ENCODE data around the gene HOXD12.

Gene HOXD12

GRCh38 chr2:176081376-176081836 lies 18.2 kb upstream of the HOXD12 start:
- no peak for DNase-seq (ENCODE audit: low spot score)

DNA sequence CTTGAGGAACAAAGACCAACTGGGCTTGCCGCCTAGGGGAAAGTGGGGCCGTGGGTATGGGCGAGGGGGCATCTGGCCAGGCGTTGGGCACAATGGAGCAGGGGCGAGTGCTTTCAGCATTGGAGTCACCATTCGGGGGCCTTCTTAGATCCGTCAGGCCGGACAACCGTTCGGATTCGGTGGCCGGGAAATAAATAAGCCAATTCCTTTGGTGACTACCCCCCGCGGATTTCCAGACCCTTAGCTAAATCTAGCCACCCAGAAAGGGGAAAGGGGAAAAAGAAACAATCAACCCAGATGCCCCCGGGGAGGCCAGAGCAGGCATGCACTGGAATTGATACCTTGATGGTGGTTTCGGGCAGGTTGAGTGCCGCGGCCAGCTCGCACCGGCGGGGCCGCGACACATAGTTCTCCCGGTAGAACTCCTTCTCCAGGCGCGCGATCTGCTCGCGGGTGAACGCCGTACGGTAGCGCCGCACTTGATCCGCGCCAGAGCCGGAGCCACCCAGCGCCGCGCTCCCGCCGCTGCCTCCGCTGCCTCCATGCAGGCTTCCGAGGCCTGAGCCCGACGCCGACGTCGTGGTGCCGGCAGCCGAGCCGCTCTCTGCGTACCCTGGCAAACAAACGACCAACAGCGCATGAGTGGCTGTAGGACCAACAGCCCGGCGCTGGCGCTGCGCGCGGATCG lies 17.6 kb upstream of the HOXD12 start:
- no peak for DNase-seq (ENCODE audit: low spot score)

DNA sequence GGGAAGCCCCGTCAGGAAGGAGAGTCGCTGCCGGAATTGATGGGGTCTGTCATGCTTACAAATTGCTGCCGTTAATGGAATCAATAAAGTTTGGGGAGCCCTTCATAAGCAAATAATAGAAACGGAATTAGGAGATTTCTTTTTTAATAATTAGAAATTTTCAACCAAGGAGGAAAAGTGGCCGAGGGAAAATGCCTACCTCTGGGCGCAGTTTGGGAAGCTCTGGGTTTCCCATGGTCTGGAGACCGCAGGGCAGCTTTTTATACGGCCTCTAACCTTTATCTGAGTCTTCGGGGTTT lies 17.1 kb upstream of the HOXD12 start:
- no peak for DNase-seq (ENCODE audit: low spot score)

DNA sequence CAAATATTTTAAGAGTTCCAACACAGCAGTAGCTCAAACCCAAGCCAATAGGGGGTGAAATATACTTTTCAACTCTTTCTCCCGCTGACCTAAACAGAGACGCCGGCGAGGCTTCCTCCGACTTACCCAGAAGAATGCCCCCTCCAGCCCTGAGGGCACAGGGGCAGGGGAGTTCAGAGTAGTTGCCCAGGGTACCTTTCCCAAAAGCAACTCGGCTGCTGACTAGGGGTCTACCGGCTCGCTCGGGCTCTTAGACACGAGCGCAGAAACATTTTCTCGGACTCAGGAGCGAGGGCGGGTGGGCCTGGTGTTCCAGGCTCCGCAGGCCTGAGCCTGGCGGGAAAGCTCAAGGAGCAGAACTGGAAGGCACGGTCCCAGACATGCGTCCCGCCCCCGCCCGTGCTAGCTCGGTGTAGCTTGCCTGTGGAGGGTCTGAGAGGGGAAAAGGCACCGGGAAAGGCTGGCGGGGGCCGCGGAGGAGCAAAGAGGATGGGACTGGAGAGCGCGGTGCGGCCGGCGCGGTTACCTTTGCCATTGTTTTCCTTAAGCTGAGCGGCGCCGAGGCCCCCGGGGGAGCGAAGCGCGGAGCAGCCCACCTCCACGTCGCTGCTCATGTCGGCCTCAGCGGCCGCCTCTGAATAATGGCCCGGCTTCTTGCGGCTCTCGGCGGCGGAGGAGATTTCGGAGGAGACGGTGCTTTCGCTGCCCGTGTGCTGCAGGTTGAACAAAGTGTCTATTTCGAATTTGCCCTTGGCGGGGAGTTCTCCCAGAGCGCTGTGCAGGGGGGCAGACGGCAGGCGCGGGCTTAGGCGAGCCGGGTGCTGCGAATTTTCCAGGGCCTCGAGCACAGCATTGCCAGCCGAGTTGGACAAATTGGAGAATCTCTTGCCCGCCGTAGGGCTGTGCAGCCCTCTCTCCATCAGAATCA lies 16.5 kb upstream of the HOXD12 start:
- DNase-seq (ENCODE audit: low spot score) = no peak

DNA sequence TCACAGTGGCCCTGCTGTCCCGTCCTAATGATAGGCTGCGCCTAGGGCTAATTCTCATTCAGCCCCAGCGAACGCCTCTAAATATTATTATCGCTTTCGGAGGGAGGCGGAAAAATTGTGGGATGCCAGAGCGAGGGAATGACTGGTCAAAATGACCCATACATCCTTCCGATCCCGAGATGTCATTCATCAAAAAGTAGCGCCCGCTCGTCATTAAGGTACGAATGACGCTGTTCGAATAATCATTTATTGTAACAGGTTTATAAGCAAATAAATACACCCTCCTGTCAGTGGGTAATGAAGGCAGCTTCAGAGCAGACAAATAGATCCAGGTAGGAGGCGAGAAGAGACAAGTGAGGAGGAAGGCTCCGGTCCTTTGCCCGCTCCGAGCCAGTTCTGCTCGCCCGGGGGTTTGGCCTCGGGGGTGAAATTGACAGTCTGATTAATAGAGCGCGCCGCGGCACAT lies 15.8 kb upstream of the HOXD12 start, which contains the start of gene EVX2:
Gene EVX2 (minus strand): TSS at position 167 of the 466 bp plus-strand sequence. CDS start 186 bp downstream, outside the sequence.
- DNase-seq (ENCODE audit: low spot score) = no peak

DNA sequence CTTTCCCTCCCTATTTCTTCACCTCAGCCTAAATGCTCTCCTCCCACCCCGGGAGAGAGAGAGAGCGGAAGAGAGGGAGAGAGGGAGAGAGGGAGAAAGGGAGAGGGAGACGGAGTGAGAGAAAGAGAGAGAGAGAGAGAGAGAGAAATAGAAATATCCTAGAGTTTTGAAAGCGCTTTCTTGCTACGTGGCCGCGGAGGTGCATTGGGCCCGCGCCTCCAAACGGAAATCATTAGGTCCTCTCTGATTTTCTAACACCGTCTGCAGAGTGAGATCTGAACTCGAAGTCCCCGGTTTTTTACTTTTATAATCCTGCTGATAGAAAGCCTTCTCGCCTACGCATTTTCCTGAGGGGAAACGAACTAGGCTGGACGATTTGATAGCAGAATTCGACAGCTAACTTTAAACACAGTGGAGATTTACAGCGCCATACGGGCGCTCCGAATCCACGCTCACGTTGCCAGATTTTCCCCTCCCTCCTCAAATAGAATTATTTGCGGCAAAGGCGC lies 14.9 kb upstream of the HOXD12 start:
- DNase-seq (ENCODE audit: low spot score) = no peak

- DNase-seq (ENCODE audit: low spot score) = no peak
These were observed 14.3 kb upstream of the HOXD12 start for GRCh38 chr2:176085120-176085788.

DNA sequence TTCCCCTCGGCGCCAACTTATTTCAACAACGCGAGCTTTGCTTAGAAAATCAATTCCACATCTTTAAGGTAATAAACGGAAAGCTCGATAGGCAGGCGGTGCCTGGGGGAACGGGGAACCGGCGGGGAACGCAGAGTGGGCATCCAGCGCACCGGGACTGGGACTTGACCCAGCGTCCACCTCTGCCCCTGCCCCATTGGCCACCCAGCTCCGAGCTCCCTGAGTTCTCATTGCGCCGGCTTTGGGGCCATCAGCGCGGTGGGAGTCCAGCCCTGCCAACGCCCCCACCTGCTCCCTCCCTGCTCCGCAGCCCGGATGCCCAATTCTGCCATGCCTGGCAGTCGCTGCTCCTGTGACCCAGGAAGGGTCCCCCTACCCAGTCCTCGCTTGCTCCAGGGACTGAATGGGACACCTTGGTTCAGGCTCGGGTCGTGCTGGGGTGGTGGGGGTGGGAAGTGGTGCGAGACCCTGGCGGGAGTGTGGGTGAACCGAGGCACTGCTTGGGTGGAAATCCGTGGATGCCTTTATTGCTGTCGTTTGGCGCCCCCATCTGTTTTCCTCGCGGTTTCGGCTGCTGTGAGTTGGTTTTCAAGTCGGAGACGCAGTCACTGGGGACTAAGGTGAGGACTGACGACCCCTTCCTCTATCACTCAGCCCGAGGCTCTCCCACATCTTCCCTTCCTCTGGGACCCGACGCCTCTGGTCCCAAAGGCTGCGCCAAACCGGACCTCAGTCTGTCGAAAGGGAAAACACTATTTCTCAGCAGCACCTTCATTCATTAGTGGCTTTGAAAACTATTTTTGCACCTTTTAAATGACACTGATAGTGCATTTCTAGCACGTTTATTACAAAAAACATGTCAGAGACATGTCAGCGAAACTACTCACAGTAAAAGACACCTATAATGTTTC lies 13.5 kb upstream of the HOXD12 start:
- DNase-seq (ENCODE audit: low spot score) = peak; percentile 44

DNA sequence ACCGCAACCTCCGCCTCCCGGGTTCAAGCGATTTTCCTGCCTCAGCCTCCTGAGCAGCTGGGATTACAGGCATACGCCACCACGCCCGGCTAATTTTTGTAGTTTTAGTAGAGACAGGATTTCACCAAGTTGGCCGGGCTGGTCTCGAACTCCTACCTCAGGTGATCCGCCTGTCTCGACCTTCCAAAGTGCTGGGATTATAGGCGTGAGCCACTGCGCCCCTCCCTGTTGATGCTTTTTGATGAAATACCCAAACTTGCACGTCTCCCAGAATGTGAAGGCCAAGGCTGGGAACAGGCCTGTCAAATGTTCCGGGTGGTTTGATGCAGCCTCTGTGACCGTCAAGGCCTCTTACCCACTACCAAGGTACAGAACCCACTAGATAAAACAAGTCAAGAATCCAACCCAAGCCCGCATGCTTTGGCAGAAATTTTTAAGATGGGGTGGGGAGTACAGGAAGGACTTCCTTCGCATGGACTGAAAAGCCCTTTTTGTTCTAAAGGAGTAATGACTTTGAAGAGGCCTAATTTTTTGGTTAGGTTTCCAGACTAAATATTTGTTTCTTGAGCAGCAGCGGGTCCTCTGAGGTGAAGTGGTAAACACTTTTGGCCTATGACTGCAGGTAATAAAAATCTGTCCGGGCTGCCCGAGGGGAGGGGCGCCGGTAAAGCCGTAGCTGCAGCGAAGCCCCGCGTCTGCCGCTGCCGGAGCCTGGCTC lies 12.1 kb upstream of the HOXD12 start:
- no peak for DNase-seq (ENCODE audit: low spot score)

- peak; percentile 26 for DNase-seq (ENCODE audit: low spot score)
These were observed 11.3 kb upstream of the HOXD12 start for GRCh38 chr2:176088048-176088936.

DNA sequence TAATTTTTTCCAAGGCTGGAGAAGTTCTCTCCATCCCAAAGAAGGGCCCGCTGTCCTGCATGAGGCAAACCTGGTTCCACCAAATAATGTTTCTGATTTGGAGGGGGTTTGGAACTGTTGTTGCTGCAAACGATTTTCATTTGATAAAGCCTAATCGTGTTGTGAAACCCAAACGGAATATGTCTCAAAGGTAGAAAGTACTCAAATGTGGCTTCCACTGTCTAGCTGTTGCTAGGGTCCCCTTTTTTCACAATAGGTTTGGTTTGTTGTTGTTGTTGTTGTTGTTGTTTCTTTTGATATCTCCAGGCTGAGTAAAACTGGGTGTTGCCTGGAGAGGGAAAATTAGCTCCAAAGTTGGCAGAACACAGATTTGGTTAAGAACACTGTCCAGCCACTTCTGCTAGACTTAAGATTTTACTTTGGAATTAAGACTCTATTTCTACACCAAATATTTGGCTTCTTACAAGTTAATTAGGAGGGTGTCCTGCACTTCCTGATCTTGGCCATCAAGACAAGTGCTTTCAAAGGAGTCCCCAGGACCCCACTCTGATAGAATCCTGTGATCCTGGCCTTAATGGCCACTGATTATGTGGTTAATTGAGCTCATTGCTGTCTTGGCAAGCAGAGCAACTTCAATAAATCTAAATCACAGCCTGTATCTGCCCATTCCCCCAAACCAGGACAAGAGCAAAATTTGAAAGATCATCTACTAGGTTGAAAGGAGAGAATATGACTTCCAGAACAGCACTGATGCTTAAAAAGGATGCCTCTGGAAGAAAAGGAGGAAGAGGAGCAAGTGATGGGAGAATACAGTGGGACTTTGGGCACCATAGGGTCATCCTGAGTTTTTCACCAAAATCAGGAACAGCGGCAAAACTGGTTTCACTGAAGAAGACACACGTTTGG lies 10.4 kb upstream of the HOXD12 start:
- no peak for DNase-seq (ENCODE audit: low spot score)

DNA sequence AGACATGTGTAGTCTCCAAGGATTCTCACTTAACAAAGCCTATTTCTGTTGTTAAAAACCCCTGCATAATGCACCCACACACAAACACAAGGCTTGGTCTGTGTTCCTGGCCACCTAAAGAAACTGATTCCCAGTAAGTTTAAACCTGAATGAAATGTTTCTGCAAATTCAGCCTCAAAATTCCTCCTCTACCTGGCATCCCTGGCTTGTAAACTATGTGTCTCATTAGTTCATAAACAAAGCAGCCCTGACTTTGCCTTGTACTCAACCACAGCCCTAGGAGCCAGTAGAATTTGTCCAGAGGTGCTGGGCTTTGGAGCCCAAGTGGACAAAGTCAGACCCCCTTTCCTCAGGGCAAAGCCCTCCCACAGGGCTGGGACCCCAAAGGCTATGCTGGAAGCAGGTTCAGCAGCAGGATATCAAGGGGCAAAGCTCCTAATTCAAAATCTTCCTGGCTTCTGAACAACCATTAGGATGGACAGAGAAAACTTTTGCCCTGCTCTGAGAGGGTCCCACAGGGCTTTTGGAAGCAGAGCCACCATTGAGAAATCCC lies 9.7 kb upstream of the HOXD12 start:
- DNase-seq (ENCODE audit: low spot score) = no peak

DNA sequence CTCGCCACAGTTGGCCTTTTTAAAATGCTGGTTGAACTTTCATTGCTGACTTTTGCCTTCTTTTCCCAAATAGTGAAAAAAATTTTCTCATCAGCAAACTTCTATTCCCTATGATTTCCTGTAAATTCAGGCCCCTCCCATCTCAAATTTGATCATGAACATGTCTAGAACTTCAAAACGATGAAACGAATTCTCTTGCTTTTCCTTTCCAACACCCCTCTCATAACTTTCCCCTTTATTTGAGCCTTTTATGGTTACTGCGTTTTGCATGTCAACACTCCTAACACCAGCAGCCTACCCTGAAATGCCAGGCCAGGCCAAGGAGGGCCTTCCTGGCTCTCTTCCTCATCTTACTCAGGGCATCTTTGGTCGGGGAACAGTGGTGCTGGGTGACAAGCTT lies 8.7 kb upstream of the HOXD12 start:
- DNase-seq (ENCODE audit: low spot score) = no peak

GRCh38 chr2:176091329-176092258 lies 8.0 kb upstream of the HOXD12 start:
- no peak for DNase-seq (ENCODE audit: low spot score)

DNA sequence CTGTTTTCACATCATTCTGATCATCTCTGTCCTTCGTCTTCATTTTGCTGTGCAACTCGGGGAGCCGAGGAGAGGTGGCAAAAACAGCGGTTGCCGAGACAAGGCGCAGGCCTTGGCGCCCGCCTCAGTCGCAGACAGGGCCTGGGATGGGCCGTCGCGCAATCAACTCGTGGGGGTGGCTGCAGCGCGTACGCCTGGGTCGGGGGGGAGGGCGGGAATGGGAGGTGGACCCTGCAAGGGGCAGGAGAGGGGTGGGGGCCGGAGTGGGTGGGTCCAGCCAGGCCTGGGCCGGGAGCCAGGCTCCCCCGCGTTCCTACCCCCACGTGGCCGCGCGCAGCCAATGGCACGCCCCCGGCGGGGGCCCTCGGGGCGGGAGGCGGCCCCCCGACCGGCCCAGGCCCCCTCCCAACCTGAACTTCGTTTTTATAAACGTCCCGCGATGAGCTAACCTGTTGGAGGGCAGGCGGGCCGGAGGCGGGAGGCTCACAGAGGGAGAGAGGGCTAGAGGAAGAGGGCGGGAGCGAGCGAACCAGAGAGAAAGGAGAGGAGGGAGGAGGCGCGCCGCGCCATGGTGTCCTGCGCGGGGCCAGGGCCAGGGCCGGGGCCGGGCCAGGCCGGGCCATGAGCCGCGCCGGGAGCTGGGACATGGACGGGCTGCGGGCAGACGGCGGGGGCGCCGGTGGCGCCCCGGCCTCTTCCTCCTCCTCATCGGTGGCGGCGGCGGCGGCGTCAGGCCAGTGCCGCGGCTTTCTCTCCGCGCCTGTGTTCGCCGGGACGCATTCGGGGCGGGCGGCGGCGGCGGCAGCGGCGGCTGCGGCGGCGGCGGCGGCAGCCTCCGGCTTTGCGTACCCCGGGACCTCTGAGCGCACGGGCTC lies 7.1 kb upstream of the HOXD12 start, which contains the start of gene HOXD13:
Gene HOXD13 (plus strand): TSS at position 452 of the 875 bp plus-strand sequence. CDS start 170 bp downstream, at position 622.
- no peak for DNase-seq (ENCODE audit: low spot score)
